GM10248 (cell line): ENCODE results near the gene CERS6.

Experiments used
- CTCF ChIA-PET: fragments of 300-600 bp; sonication (Branson Sonifier 250); formaldehyde crosslinking; extraction: SDS; loops from one replicate; lab custom pipeline; 2021; ENCODE audit warnings: antibody characterized with exemption; lab: Yijun Ruan, JAX
- POLR2A ChIA-PET: fragments of 350-650 bp; sonication (Branson Sonifier 250); formaldehyde crosslinking; extraction: SDS; loops from one replicate; lab custom pipeline; 2020; ENCODE audit warnings: antibody characterized with exemption; lab: Yijun Ruan, JAX
- DNase-seq: peaks from one replicate; pipeline ENCODE4 v3.0.0; 2012; ENCODE audit errors: extremely low spot score
- TF ChIP-seq, protein P1 (sequence below): IDR thresholded peaks from 2 replicates; pipeline ENCODE4 v1.5.1; 2012; ENCODE audit warnings: mild to moderate bottlenecking, low read depth; ENCODE audit errors: extremely low read depth, missing control alignments, control extremely low read depth

The CERS6 gene

DNA sequence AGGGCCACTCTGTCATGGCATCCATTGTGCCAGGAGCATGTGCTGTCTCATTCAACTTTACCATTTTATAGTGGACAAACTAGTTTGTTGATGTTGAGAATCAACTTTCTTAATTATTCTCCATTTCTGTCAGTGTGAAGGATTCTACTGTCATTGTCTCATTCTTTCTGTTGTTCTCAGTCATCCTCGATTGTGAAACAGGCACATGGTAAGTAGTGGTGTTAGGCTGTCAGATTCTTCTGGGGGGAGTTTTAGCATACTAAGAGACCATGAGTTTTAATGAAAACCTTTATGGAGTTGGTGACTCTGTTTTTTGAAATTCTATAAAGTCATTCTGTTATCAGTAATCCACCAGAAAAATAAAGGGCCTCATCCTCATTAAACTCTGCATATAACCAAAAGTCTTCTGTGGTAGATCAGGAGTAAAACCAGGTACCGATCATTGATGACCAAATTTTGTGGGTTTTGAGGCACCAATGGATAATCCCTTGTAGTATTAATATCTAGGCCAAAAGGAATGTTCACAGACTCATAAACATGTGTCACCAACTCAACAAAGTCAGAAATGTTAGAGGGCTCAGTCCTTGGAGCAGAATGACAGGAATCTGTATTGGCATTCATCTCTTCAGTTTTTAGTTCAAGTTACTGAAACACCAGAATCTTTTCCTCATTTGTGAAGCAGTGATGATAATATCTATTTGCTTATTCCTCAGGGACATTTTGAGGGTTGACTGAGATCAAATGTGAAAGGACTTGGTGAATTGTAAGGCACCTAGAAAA is 73.2 kb downstream of the CERS6 start:
- CTCF ChIA-PET: interaction anchor here (1.4 to 1.6 kb wide), 3 partner anchors 7 to 13 kb away, joined by 4 to 5 read pairs (median 4); no protein-coding TSS in a partner anchor
- POLR2A ChIA-PET: no interaction called here
- TF ChIP-seq, protein P1, sequence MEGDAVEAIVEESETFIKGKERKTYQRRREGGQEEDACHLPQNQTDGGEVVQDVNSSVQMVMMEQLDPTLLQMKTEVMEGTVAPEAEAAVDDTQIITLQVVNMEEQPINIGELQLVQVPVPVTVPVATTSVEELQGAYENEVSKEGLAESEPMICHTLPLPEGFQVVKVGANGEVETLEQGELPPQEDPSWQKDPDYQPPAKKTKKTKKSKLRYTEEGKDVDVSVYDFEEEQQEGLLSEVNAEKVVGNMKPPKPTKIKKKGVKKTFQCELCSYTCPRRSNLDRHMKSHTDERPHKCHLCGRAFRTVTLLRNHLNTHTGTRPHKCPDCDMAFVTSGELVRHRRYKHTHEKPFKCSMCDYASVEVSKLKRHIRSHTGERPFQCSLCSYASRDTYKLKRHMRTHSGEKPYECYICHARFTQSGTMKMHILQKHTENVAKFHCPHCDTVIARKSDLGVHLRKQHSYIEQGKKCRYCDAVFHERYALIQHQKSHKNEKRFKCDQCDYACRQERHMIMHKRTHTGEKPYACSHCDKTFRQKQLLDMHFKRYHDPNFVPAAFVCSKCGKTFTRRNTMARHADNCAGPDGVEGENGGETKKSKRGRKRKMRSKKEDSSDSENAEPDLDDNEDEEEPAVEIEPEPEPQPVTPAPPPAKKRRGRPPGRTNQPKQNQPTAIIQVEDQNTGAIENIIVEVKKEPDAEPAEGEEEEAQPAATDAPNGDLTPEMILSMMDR: no peak
- no peak for DNase-seq

DNA sequence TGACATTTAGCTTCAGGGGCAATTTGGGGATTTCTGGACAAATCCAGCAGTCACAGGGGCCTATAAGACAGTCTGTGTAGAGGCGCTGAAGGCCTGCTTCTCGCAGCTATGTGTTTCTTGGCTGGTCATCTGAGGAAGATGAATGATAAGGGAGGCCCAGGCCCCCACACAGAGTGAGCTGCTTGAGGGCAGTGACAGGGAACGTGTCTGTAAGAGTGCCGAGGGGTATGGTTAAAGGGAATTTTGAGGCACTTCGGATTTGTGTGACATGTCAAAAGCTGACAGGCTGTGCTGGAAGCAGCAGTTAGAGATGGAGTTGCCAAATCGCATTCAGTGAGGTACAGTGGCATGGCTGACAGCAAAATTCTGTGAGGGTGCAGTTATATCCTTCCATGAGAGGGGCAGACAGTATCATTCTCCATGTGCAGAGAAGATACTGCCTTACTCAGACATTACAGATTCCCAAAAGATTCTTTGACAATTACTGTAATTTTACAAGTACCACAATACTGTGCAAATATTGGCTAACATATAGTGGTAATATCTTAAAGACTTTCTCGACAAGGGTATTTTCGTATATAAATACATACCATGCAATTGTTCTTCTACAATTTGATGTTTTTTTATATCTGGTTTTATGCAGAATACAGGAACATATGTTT is 74.0 kb downstream of the CERS6 start:
- ChIA-PET POLR2A (no interaction called here), CTCF (interaction anchor here (0.8 kb wide), 1 partner anchor 9 kb away, joined by 4 read pairs; no protein-coding TSS in a partner anchor)
- TF ChIP-seq, protein P1: no peak

DNA sequence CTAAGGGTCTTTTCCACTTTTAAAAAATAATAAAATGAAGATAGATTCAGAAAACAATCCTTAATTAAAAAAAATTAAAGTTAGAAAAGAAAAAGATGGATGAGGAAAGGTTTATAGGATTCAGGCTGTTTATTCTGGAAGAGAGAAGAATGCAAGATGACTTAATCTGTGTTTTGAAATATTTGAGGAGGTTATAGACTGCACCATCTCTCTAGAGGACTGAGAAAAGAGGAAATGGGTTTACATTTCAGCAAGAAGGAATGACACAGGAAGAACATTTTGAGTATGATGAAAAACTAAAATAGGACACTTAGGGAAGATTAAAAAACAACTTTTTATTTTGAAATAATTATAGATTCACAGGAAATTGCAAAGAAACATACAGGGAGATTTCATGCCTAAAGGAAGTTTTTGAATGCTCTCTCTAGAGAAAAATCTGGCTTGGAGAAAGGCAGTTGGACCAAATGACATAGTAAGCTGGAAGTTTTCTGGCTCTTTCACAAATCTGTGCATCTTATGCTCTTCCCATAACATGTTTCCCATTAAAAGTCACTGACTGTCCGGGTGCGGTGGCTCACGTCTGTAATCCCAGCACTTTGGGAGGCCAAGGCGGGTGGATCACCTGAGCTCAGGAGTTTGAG is 75.0 kb downstream of the CERS6 start:
- DNase-seq: no peak
- TF ChIP-seq, protein P1: no peak
- POLR2A ChIA-PET: no interaction called here
- CTCF ChIA-PET: interaction anchor here (0.8 to 1.0 kb wide), 2 partner anchors 8 to 41 kb away, joined by 4 read pairs; no protein-coding TSS in a partner anchor

More for the DNA sequence above, 74.0 kb downstream of the CERS6 start:
- DNase-seq: no peak

DNA sequence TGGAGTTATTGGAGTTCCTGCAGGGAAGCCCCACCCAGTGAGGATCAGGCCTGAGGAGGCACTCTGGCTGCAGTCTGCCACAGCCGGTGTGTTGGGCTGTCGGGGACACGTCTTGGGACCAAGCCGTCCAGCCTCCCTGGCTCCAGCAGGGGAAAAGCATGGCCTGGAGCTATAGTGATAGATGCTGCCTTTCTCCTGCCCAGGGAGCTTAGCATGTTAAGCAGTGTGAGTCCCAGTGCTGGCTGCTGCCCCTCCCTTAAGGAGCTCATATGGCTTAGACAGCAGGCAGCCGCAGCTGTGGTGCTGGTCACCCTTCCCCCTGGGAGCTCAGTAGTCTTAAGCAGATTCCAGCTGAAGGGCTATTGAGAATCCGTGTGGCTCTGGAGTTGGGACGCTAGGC is 78.9 kb downstream of the CERS6 start:
- TF ChIP-seq, protein P1: no peak
- no peak for DNase-seq
- POLR2A ChIA-PET: no interaction called here
- CTCF ChIA-PET: no interaction called here

DNA sequence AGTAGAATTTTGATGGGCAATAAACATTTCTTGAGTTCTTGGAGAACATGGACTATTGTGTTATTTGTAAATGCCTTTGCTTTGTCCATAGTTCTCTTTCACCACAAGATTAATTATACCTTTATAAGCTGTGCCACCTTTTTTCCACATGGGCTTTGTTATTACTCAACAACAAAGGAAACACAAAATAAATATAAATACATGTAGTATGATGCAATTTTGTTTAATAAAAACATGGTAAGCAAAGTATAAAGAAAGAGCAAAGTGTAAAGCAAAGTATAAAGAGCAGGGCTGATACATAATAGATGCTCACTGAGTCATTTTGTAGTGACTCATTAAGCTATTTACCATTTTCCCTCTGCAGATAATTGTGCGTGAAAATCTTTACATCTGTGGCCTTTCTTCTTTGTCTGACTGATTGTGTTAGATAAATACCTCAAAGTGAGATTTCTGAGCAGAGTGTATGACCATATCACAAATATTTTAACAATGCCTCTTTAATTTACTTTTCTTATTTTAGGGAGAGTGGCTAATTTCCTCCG is 80.9 kb downstream of the CERS6 start:
- no peak for DNase-seq
- ChIA-PET CTCF (interaction anchor here (1.0 to 1.6 kb wide), 3 partner anchors 9 to 11 kb away, joined by 3 to 4 read pairs (median 4); no protein-coding TSS in a partner anchor), POLR2A (no interaction called here)
- TF ChIP-seq, protein P1: no peak

DNA sequence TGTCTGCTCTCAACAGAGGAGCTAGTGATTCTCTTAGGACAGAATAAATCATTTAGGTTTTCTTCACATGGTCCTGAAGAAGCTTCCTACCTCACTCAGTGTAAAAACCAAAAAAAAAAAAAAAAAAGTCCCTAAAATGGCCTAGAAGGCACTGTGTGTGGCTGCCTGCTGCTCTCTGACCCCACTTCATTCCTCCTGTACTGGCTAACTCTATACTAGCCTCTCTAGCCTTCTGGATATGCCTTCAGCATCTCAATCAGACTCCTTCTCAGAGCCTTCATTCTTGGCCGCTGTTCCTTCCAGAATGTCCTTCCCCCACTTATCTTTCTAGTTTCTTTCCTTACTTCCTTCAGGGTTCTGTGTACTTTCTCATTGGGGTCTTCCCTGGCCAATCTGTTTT is 82.1 kb downstream of the CERS6 start:
- ChIA-PET POLR2A (no interaction called here), CTCF (interaction anchor here (1.1 to 1.6 kb wide), 2 partner anchors 12 to 19 kb away, joined by 3 to 4 read pairs; no protein-coding TSS in a partner anchor)
- DNase-seq: no peak
- TF ChIP-seq, protein P1: no peak
